HFFc6 (cell line): ENCODE data around the gene EDNRA. TPM values are rescaled to one million over a fixed set of nuclear protein-coding genes. Genes with fewer than 3 reads are reported as not detected.

Experiments
- DNase-seq: peaks from one replicate; pipeline ENCODE4 v3.0.0-alpha.2; 2018
- H3K27ac Mint-ChIP-seq: 2 replicates; pipeline ENCODE4 v1.8.0; 2020; ENCODE audit warnings: mild to moderate bottlenecking, mixed read lengths
- H3K27me3 Mint-ChIP-seq: 2 replicates; pipeline ENCODE4 v1.8.0; 2021; ENCODE audit warnings: mild to moderate bottlenecking, moderate library complexity, mixed read lengths; ENCODE audit not compliant: insufficient read depth
- H3K36me3 Mint-ChIP-seq: 2 replicates; pipeline ENCODE4 v1.8.0; 2021; ENCODE audit warnings: low read depth, mixed read lengths
- H3K4me1 Mint-ChIP-seq: 2 replicates; pipeline ENCODE4 v1.8.0; 2020; ENCODE audit warnings: low read depth, mixed read lengths
- H3K4me3 Mint-ChIP-seq: 2 replicates; pipeline ENCODE4 v1.8.0; 2020; ENCODE audit warnings: mild to moderate bottlenecking, moderate library complexity, mixed read lengths
- H3K9me3 Mint-ChIP-seq: 2 replicates; pipeline ENCODE4 v1.8.0; 2020; ENCODE audit warnings: mild to moderate bottlenecking, mixed read lengths
- total RNA-seq, 6 experiments: library from RNA; stranded (reverse); fragmentation: NEBNext Ultra II Directional; extraction: Animal tissue kit (Norgen Biotek cat#: 25700); gene quantifications; 2 replicates in 1 of 6; 3 replicates in 5 of 6; pipeline ENCODE4 v1.2.3, GENCODE V29; 2021
- TF ChIP-seq, protein P1 (sequence below): fragments of 200-600 bp; sonication (generic); IDR thresholded peaks from 2 replicates; pipeline ENCODE4 v1.5.0; 2021; ENCODE audit warnings: antibody characterized with exemption, mild to moderate bottlenecking

EDNRA gene
- total RNA-seq, 6 experiments from 2014 or later, result 0.83 to 3.0 (median 1.5) TPM

DNA sequence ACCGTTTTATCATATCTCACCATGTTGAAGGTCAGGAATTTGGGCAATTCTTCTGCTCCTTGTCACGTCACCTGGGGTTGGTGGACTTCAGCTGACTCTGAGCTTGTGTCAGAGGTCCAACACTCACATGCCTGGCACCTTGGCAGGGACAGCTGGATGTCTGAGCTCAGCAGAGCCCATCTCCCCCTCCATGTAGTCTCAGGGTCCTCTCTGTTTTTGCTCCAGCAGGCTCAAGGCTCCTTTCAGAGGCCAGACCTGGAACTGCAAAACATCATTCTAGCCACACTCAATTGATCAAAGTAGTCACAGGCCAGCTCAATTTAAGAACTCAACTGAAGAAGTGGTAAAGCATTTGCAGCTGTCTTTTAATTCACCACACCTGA lies 45.4 kb downstream of the EDNRA start:
- H3K36me3 Mint-ChIP-seq, result no peaks in the 10 kb centered on the region
- no peak overlapping the region for H3K4me3 Mint-ChIP-seq
- H3K27ac Mint-ChIP-seq, result no peak overlapping the region
- peaks cover 15% of the 10 kb centered on the region for H3K4me1 Mint-ChIP-seq
- TF ChIP-seq, protein P1, sequence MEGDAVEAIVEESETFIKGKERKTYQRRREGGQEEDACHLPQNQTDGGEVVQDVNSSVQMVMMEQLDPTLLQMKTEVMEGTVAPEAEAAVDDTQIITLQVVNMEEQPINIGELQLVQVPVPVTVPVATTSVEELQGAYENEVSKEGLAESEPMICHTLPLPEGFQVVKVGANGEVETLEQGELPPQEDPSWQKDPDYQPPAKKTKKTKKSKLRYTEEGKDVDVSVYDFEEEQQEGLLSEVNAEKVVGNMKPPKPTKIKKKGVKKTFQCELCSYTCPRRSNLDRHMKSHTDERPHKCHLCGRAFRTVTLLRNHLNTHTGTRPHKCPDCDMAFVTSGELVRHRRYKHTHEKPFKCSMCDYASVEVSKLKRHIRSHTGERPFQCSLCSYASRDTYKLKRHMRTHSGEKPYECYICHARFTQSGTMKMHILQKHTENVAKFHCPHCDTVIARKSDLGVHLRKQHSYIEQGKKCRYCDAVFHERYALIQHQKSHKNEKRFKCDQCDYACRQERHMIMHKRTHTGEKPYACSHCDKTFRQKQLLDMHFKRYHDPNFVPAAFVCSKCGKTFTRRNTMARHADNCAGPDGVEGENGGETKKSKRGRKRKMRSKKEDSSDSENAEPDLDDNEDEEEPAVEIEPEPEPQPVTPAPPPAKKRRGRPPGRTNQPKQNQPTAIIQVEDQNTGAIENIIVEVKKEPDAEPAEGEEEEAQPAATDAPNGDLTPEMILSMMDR, result peak; percentile 24; the same call in 1 of the 2 replicates
- H3K27me3 Mint-ChIP-seq, result peaks cover 2% of the 10 kb centered on the region; the same call in 1 of the 2 replicates
- H3K9me3 Mint-ChIP-seq, result no peaks in the 10 kb centered on the region
- no peak for DNase-seq

DNA sequence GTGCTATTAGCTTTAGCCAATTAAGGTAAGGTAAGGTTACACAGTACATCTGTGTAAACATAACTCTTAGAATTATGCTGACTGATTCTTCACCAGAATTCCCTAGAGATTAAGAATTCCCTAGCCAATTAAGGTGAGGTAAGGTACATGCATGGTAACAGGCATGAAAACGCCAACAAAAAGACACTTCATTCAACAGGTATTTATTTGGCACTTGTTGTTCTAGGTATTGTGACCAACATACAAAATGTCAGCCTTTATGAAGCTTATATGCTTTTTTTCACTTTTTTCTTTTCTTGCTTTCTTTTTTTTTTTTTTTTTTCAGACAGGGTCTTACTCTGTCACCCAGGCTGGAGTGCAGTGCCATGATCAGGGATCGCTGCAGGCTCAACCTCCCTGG lies 47.2 kb downstream of the EDNRA start:
- TF ChIP-seq, protein P1, result no peak
- peaks cover 23% of the 10 kb centered on the region for H3K4me1 Mint-ChIP-seq
- H3K9me3 Mint-ChIP-seq, result no peaks in the 10 kb centered on the region
- H3K36me3 Mint-ChIP-seq, result no peaks in the 10 kb centered on the region
- no peak overlapping the region for H3K27ac Mint-ChIP-seq
- H3K4me3 Mint-ChIP-seq, result no peak overlapping the region
- peaks cover 2% of the 10 kb centered on the region; the same call in 1 of the 2 replicates for H3K27me3 Mint-ChIP-seq
- no peak for DNase-seq

DNA sequence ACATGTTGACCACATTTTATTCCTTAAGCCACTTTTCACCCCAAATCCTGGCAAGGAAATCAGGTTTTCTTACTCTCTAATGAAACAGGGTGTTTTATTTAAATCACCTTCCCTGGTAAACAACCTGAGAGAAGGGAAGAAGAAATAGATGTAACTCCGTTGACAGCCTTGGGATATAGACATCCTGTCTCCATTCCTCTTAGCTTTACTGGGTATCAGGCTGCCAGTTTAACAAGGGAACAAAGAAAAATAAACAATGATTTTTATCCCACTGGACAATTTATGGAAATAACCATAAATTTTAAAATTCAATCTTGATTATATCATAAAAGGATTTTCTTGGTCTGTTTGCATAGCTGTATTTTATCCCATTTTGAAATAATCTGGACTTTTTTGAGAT lies 49.2 kb downstream of the EDNRA start:
- Mint-ChIP-seq H3K27me3 (peaks cover 2% of the 10 kb centered on the region; the same call in 1 of the 2 replicates), H3K9me3 (no peaks in the 10 kb centered on the region), H3K4me1 (peaks cover 23% of the 10 kb centered on the region), H3K27ac (no peak overlapping the region), H3K4me3 (no peak overlapping the region), H3K36me3 (no peaks in the 10 kb centered on the region)
- TF ChIP-seq, protein P1, result no peak
- DNase-seq, result no peak

DNA sequence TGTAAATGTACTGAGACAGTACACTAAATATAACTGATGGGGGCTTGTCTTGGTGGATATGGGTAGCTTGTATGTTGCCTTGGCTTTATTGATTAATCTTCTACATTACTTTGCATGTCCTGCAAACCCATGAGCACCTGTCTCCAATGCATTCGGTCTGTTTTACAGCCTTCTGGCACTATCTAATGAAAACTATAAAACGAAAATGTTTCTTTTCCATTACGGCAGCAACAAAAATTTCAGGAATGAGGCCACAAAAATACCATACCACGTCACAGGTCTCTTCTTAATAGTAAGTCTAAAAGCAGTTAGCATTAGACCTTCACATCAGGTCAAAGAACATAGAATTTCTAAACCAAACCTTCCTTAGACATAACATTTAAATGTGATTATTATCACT lies 49.8 kb downstream of the EDNRA start:
- no peaks in the 10 kb centered on the region for H3K36me3 Mint-ChIP-seq
- H3K4me3 Mint-ChIP-seq, result no peak overlapping the region
- peaks cover 23% of the 10 kb centered on the region for H3K4me1 Mint-ChIP-seq
- DNase-seq, result peak; percentile 51
- H3K27ac Mint-ChIP-seq, result peak overlapping the region; percentile 27; the same call in 1 of the 2 replicates
- TF ChIP-seq, protein P1, result no peak
- no peaks in the 10 kb centered on the region for H3K9me3 Mint-ChIP-seq
- peaks cover 2% of the 10 kb centered on the region; the same call in 1 of the 2 replicates for H3K27me3 Mint-ChIP-seq

DNA sequence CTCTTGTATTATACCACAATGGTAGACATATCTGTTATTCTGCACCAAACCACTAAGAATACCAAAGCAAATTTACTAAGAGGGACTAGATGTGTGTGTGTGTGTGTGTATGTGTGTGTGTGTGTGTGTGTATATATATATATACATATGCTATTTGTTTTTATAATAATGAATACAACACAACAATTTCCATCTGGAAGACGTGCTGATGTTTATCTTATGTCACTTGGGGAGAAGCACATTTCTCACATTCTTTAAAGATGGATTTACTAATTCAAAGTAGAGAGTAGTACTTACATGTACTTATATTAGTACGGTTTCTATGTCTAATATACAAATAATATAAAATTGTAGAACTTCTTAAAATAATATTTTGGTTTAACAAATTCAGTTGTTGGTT lies 52.0 kb downstream of the EDNRA start:
- no peak for DNase-seq
- no peak overlapping the region for H3K4me3 Mint-ChIP-seq
- peaks cover 23% of the 10 kb centered on the region for H3K4me1 Mint-ChIP-seq
- H3K36me3 Mint-ChIP-seq, result no peaks in the 10 kb centered on the region
- no peak overlapping the region for H3K27ac Mint-ChIP-seq
- TF ChIP-seq, protein P1, result no peak
- H3K27me3 Mint-ChIP-seq, result peaks cover 2% of the 10 kb centered on the region; the same call in 1 of the 2 replicates
- no peaks in the 10 kb centered on the region for H3K9me3 Mint-ChIP-seq

DNA sequence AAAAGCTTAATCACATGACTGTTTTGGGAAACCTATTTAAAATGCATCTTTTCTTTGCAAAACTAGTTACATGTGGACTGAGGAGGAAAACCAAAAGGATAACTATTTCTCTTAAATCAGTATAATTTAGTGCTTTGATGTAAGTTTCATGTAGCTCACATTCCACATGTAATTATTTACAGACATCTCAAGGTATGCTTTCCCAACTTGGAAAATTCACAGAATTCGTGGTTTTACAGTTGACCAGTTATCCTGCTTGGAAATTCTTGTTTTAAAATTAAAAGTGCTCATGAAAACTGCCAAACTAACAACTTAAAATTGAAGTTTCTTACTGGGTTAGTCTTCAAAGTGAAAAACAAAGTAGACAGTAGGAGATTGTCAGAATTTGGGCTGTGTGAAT lies 52.4 kb downstream of the EDNRA start:
- H3K4me3 Mint-ChIP-seq, result no peak overlapping the region
- no peaks in the 10 kb centered on the region for H3K36me3 Mint-ChIP-seq
- peaks cover 2% of the 10 kb centered on the region; the same call in 1 of the 2 replicates for H3K27me3 Mint-ChIP-seq
- peaks cover 23% of the 10 kb centered on the region for H3K4me1 Mint-ChIP-seq
- H3K9me3 Mint-ChIP-seq, result no peaks in the 10 kb centered on the region
- DNase-seq, result no peak
- no peak overlapping the region for H3K27ac Mint-ChIP-seq
- TF ChIP-seq, protein P1, result no peak
